Activated T-helper 17 cell treated with anti-CD3 and anti-CD28 coated beads, Interleukin-2, amount 50 U/mL, for 72 hours (primary cell): ENCODE results near the gene KIRREL3. TPM values are rescaled to one million over a fixed set of nuclear protein-coding genes. Genes with fewer than 3 reads are reported as not detected.
A peak's percentile ranks its signal among the peaks of the same experiment; 100 is the strongest.

Experiments
- ATAC-seq: fragments of 150-1000 bp; cut with Tn5 transposase; replicated peaks from 2 replicates; pipeline ENCODE4 v1.10.0; 2021; ENCODE audit warnings: mild to moderate bottlenecking, moderate library complexity
- H3K27ac Mint-ChIP-seq: one replicate; pipeline ENCODE4 v1.8.0; 2022; ENCODE audit warnings: mixed read lengths
- H3K27me3 Mint-ChIP-seq: one replicate; pipeline ENCODE4 v1.8.0; 2022; ENCODE audit warnings: mixed read lengths
- H3K36me3 Mint-ChIP-seq: one replicate; pipeline ENCODE4 v1.8.0; 2022; ENCODE audit warnings: low read depth, mild to moderate bottlenecking, mixed read lengths
- H3K4me1 Mint-ChIP-seq: one replicate; pipeline ENCODE4 v1.8.0; 2022; ENCODE audit warnings: mixed read lengths
- H3K4me3 Mint-ChIP-seq: one replicate; pipeline ENCODE4 v1.8.0; 2022; ENCODE audit warnings: mild to moderate bottlenecking, mixed read lengths
- H3K9me3 Mint-ChIP-seq: one replicate; pipeline ENCODE4 v1.8.0; 2022; ENCODE audit warnings: mixed read lengths
- total RNA-seq, 2 donors: library from RNA; stranded (reverse); gene quantifications; one replicate each; pipeline ENCODE4 v1.2.3, GENCODE V29; 2022

KIRREL3 gene
- total RNA-seq, 2 donors from 2014 or later, result not detected

DNA sequence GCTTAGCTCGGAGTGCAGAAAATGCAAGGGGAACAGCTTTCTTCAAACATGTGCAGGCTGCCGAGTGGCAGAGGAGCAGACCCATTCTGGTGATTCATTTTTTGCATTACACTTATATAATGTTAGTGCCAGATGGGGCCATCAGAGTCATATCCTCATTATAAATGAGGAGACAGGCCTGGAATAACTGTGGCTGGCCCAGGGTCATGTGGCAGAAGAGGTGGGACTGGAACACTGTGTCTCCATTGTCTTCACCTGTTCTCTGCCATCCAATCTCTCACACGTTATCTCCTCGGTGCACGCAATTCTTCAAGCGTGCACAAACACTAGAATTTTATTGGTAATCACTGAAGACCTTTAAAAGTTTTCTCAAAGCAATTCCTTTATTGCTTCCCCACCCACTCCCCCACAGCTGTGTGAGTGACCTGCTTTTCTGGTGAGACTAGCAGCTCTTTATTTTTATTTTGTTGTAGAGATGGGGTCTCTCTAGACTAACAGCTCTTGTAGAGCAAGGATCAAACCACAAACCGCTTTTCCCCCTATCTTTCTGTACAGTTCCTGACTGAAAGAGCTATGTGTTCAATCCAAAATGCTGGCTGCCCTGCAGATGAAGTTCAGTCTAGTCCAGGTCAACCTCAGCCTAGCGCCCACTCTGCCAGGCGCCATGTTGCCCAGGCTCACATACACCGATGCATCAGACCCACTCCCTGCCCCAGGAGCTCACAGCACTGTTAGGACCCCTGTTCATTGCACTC lies 569.8 kb downstream of the KIRREL3 start:
- no peak for ATAC-seq
- Mint-ChIP-seq H3K4me1 (no peaks in the 10 kb centered on the region), H3K36me3 (no peaks in the 10 kb centered on the region), H3K27me3 (no peaks in the 10 kb centered on the region), H3K4me3 (no peak overlapping the region), H3K27ac (no peak overlapping the region), H3K9me3 (no peaks in the 10 kb centered on the region)

DNA sequence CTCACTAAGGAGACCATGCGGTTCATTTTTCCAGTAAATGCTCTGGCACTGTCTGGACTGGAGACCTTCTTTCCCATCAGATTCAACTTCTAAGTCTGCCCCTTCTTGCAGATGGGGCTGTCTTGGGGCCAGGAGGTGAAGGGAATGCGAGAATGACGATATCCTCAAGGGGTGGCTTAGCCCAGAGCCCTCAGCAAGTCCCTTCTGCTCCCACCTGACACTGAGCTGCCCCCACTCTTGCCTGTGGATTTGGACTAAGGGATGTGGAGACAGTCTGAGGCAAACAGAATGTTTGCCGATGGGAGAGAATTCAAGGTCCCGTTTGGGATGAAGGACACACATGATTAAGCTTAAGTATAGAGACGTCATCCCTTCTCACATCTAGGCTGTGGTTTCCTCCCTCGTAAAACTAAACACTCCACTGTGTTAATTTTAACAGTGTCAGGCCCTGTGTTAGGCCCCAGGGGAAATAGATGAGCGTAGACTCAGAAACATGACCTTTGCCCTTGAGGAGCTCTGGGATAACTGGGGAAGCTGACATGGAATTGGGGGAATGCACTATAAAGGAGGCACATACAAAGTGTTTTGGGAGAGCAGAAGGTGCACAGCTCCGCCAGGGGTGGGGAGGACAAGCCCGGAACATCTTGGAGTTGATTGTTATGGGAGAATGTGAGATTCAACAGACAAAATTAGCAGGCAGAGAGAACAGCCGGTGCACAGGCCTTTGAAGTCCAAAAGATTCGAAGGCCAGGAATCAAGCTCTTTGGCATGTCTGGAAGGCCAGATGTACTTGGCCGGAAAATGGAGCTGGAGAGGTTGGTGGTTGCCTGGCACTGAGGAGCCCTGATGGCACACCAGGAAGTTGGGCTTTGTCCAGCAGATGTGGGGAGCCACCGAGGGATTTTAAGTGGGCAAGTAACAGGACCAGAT lies 573.5 kb downstream of the KIRREL3 start:
- no peaks in the 10 kb centered on the region for H3K9me3 Mint-ChIP-seq
- H3K36me3 Mint-ChIP-seq, result no peaks in the 10 kb centered on the region
- no peaks in the 10 kb centered on the region for H3K4me1 Mint-ChIP-seq
- no peaks in the 10 kb centered on the region for H3K27me3 Mint-ChIP-seq
- no peak for ATAC-seq
- no peak overlapping the region for H3K4me3 Mint-ChIP-seq
- H3K27ac Mint-ChIP-seq, result peak overlapping the region; percentile 3

DNA sequence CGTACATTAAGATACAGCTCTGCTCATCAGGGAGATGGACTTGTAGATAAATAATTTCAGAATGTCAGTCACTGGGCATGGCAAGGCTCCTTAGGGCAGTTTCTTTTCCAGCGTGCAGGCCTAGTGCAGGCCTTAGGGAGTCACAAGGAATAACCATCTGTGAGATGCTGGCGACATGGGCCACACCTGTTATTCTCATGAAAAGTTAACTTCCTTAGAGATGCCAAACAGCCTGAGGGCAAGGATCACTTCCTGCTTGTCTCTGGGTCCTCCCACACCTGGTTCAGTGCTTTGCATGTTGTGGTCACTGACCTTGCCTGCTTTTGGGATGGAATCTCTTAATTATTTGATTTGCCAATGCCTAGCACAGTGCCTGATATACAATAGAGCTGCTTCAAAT lies 574.5 kb downstream of the KIRREL3 start:
- Mint-ChIP-seq H3K4me3 (no peak overlapping the region), H3K27me3 (no peaks in the 10 kb centered on the region), H3K4me1 (no peaks in the 10 kb centered on the region), H3K9me3 (no peaks in the 10 kb centered on the region), H3K36me3 (no peaks in the 10 kb centered on the region), H3K27ac (no peak overlapping the region)
- ATAC-seq, result no peak

- Mint-ChIP-seq H3K27ac (no peak overlapping the region), H3K36me3 (no peaks in the 10 kb centered on the region), H3K9me3 (no peaks in the 10 kb centered on the region), H3K4me3 (no peak overlapping the region), H3K27me3 (peaks cover 6% of the 10 kb centered on the region), H3K4me1 (peaks cover 5% of the 10 kb centered on the region)
- no peak for ATAC-seq
These were observed 576.0 kb downstream of the KIRREL3 start for GRCh38 chr11:126424471-126425039.

DNA sequence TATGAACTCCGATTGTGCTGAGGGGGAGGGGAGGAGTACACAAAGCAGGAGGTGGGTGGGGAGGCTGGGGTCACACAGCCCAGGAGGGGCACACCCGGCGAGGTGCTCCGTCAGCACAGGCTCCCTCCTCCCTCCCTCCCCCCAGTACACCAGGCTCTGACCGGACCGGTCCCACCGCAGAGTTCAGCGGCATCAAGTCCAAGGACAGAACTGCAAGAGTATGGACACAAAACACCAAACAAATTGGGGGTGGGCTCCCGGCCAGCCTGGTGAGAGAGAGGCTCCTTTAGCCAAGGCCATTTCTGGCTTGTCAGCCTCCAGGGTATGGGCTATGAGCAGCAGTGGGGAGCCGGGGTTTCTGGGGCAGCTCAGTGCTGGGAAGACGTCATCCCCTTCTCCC lies 576.8 kb downstream of the KIRREL3 start:
- Mint-ChIP-seq H3K27ac (no peak overlapping the region), H3K9me3 (no peaks in the 10 kb centered on the region), H3K36me3 (no peaks in the 10 kb centered on the region), H3K4me1 (peaks cover 5% of the 10 kb centered on the region), H3K4me3 (no peak overlapping the region), H3K27me3 (peaks cover 6% of the 10 kb centered on the region)
- no peak for ATAC-seq

- H3K27me3 Mint-ChIP-seq, result peaks cover 6% of the 10 kb centered on the region
- H3K36me3 Mint-ChIP-seq, result no peaks in the 10 kb centered on the region
- no peak overlapping the region for H3K4me3 Mint-ChIP-seq
- no peak for ATAC-seq
- H3K27ac Mint-ChIP-seq, result no peak overlapping the region
- H3K9me3 Mint-ChIP-seq, result no peaks in the 10 kb centered on the region
- H3K4me1 Mint-ChIP-seq, result peaks cover 5% of the 10 kb centered on the region
These were observed 577.4 kb downstream of the KIRREL3 start for GRCh38 chr11:126423154-126423553.

- H3K4me1 Mint-ChIP-seq, result peaks cover 5% of the 10 kb centered on the region
- no peak overlapping the region for H3K27ac Mint-ChIP-seq
- H3K9me3 Mint-ChIP-seq, result no peaks in the 10 kb centered on the region
- H3K27me3 Mint-ChIP-seq, result peaks cover 6% of the 10 kb centered on the region
- H3K4me3 Mint-ChIP-seq, result no peak overlapping the region
- no peaks in the 10 kb centered on the region for H3K36me3 Mint-ChIP-seq
- no peak for ATAC-seq
These were observed 578.1 kb downstream of the KIRREL3 start for GRCh38 chr11:126422446-126422845.

DNA sequence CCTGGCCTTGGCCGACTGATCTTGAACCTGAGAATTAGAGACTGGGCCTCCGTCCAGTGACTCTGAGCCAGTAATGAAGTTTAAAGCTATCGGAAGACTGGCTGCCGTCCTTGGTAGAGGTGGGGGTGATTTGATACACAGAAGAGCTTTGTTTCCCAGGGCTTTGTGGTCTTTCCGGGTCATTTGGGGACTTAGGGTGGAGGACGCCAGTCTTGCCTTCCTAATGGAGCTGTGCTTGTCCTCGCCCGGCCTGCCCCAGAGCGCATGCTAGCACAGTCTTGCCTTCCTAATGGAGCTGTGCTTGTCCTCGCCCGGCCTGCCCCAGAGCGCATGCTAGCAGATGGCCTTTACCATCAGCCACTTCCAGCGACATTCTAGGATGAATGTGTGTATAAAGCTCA lies 579.3 kb downstream of the KIRREL3 start:
- no peak for ATAC-seq

GRCh38 chr11:126420698-126421256 lies 579.8 kb downstream of the KIRREL3 start:
- H3K27ac Mint-ChIP-seq, result no peak overlapping the region
- ATAC-seq, result no peak
- H3K27me3 Mint-ChIP-seq, result peaks cover 6% of the 10 kb centered on the region
- H3K4me3 Mint-ChIP-seq, result no peak overlapping the region
- H3K36me3 Mint-ChIP-seq, result no peaks in the 10 kb centered on the region
- no peaks in the 10 kb centered on the region for H3K9me3 Mint-ChIP-seq
- peaks cover 5% of the 10 kb centered on the region for H3K4me1 Mint-ChIP-seq

More for the DNA sequence above, 579.3 kb downstream of the KIRREL3 start:
- Mint-ChIP-seq H3K36me3 (no peaks in the 10 kb centered on the region), H3K27ac (no peak overlapping the region), H3K9me3 (no peaks in the 10 kb centered on the region), H3K4me3 (no peak overlapping the region), H3K27me3 (peaks cover 6% of the 10 kb centered on the region), H3K4me1 (peaks cover 5% of the 10 kb centered on the region)

GRCh38 chr11:126419801-126420697 lies 580.5 kb downstream of the KIRREL3 start:
- Mint-ChIP-seq H3K4me3 (no peak overlapping the region), H3K4me1 (peaks cover 5% of the 10 kb centered on the region), H3K9me3 (no peaks in the 10 kb centered on the region), H3K27me3 (peaks cover 6% of the 10 kb centered on the region), H3K27ac (no peak overlapping the region), H3K36me3 (no peaks in the 10 kb centered on the region)
- ATAC-seq, result no peak

GRCh38 chr11:126418887-126419286 lies 581.7 kb downstream of the KIRREL3 start:
- H3K27me3 Mint-ChIP-seq, result peaks cover 6% of the 10 kb centered on the region
- H3K36me3 Mint-ChIP-seq, result no peaks in the 10 kb centered on the region
- no peaks in the 10 kb centered on the region for H3K9me3 Mint-ChIP-seq

DNA sequence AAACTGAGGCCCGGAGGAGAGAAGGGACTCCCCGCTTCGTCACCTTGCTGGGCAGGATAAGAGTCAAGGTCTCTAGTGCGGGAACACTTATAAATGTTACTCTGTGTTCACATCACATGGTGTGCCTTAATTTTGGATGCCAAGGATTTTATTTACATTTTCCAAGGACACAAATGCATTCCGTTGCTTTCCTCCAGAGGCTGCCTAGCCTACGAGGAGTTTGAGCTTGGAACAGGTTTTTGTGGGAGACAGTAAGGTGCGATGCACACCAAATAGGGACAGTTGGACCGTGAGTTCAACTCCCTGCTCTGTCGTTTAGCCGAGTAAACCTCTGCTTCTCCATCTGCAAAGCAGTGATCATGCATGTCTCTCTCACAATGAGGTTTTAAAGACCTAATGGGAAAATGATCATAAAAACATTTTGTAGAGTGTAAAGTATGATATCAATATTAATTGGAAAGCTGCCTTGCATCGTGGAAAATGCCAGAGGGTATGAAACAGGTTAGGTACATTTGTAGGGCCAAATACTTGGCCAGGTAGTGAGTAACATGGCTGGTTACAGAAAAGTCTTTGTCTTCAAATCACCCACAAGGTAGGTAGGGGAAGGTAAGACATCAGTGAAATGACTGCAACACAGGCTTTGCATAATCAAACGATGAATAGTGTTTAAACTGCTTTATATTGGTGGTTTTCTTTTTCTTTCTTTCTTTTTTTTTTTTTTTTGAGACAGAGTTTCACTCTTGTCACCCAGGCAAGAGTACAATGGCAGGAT lies 583.3 kb downstream of the KIRREL3 start:
- peak overlapping the region; percentile 66 for H3K4me3 Mint-ChIP-seq
- H3K27ac Mint-ChIP-seq, result no peak overlapping the region
- no peak for ATAC-seq
- peaks cover 5% of the 10 kb centered on the region for H3K4me1 Mint-ChIP-seq
- H3K36me3 Mint-ChIP-seq, result no peaks in the 10 kb centered on the region
- no peaks in the 10 kb centered on the region for H3K9me3 Mint-ChIP-seq
- peaks cover 6% of the 10 kb centered on the region for H3K27me3 Mint-ChIP-seq

More at GRCh38 chr11:126418887-126419286, 581.7 kb downstream of the KIRREL3 start:
- peaks cover 5% of the 10 kb centered on the region for H3K4me1 Mint-ChIP-seq
- no peak overlapping the region for H3K4me3 Mint-ChIP-seq
- ATAC-seq, result no peak
- no peak overlapping the region for H3K27ac Mint-ChIP-seq

DNA sequence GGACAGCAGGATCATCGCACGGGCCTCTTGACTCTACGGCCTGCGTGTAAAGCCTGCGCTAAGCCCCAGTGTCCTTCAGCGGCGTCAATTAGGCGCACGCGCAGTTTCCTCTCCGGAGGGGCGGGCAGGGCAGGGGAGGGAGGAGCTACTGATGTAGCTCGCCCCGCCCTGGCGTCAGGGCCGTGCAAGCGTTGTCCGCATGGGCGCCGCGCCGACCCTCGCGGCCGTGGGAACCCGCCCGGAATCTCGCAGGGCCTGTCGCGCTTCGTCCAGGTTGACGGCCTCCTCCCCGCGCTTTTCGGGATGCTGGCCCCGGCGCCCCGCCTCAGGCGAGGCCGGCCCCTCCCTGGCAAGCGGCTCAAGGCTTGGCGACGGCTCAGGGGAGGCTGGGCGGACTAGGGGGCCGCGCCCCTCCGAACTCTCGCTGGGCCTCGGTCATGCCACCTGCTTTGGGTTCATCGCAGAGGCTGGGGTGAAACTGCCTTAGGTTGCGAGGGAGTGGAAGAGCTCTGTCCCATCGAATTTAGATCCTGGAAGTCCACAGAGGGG lies 584.0 kb downstream of the KIRREL3 start:
- peaks cover 5% of the 10 kb centered on the region for H3K4me1 Mint-ChIP-seq
- H3K27ac Mint-ChIP-seq, result no peak overlapping the region

More for the DNA sequence above, 584.0 kb downstream of the KIRREL3 start:
- Mint-ChIP-seq H3K9me3 (no peaks in the 10 kb centered on the region), H3K27me3 (peaks cover 6% of the 10 kb centered on the region), H3K36me3 (no peaks in the 10 kb centered on the region), H3K4me3 (peak overlapping the region; percentile 66)
- peak; percentile 98 for ATAC-seq
